Stimulated activated naive CD8-positive, alpha-beta T cell treated with anti-CD3 and anti-CD28 coated beads, Interleukin-15, Interleukin-2, amounts not matched to agents 100 U/mL and 50 U/mL, for 24 hours (primary cell): Measurements from ENCODE around the gene ZNF143.
"Not testable (repeated sequence)": the region's sequence is repeated elsewhere in the genome, so short reads cannot be mapped to it uniquely, and the experiment has no call there.

Source experiments
- ATAC-seq: fragments of 150-1000 bp; cut with Tn5 transposase; one replicate; pipeline ENCODE4 v1.10.0; 2021
- DNase-seq: peaks from one replicate; pipeline ENCODE4 v3.0.0; 2021

ZNF143 gene

DNA sequence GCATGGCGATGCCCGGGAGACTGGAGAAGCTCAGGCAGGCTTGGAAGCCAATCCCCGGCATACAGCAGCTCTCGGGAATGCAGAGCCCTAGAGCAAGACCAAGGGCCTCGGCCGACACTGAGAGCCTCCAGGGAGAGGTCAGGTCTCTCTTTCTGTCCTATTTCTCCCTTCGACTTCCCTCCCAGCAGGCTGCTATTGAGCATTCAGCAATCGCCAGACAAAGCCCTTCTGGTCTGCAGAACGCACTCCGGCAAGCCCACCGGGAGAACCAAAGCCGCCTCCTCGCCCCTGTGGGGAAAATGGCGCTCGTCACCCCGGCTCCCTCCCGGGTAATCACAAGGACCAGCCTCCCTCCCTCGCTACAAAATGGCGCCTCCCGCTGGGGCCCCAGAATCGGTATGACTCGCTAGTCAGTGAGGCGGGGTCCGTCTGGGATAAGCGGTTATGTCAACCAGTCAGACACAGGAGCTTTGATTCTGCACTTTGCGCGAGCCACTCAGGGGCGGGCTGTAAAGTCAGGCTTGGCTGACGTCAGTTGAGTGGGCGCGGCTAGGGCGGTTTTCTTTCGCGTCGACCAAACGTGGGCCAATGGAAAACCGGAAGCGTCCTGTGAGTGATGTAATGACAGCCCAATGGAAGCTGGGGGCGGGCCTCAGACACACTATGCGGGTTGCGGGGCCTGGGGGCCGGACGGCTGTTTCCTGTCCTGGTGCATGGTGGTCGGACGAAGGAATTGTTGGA lies at the start of gene ZNF143:
ZNF143 (plus strand) TSS at position 691 of the 741 bp plus-strand sequence. CDS start 10,297 bp downstream, outside the sequence.
- ATAC-seq, result peak; percentile 94
- peak; percentile 100 for DNase-seq

DNA sequence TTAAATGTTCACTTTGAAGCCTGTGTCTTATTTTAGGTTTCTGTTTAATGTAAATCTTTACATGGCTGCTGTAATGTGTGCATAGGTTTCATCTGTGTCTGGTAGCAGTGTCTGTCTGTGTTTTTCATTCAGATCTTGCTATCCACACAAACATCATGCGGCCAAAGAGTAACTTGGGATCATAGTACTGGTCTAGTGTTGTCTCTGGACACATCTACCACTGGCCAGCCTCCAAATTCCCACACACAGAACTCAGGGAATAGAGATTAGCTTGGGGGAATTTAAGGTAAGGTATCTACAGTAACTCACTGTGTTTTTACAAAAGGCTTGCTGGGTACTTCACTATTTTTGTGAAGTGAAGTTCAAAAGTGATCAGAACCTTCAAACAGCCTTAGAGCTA lies 32.1 kb upstream of the ZNF143 start:
- DNase-seq (no peak), ATAC-seq (no peak)

DNA sequence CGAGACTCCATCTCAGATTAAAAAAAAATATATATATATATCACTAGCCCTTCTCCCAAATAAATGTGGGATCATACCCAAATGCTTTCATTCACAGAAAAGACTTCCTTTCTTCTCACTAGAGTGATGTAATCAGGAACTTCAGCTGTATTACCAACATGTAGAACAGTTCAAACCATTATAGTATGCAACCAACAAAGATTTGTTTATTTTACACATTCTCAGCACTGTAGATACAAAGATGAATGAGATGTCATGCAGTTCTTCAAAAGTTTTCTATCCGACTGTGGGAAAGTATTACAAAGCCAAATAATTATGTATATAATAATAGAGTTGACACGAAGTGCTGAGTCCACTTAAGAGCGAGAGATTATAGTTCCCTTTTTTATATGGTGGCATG lies 22.2 kb upstream of the ZNF143 start:
- DNase-seq, result no peak
- ATAC-seq, result no peak

- DNase-seq (no peak), ATAC-seq (no peak)
Measured at GRCh38 chr11:9446230-9446629, 14.6 kb upstream of the ZNF143 start.

DNA sequence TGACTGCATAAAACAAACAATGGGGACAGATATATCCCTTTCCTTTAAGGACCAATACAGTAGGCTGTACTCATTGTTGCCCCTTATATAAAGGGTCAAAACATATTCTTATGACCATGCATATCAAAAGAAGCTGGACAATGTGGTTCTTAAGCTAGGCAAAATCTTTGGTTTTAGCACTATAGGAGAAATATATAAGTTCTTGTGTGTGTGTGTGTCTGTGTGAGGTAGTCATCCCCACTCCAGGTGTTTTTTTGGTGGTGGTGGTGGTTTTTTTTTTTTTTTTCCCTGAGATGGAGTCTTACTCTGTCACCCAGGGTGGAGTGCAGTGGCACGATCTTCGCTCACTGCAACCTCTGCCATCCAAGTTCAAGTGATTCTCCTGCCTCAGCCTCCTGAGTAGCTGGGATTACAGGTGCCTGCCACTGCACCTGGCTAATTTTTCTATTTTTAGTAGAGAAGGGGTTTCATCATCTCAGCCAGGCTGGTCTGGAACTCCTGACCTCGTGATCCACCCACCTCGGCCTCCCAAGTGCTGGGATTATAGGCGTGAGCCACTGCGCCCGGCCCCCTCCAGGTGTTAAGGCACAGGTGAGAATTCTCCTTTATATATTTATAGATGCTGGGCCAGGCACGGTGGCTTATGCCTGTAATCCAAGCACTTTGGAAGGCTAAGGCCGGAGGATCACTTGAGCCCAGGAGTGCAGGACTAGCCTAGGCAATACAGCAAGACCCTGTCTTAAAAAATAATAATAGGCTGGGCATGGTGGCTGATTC lies 12.0 kb upstream of the ZNF143 start:
- no peak for ATAC-seq
- DNase-seq, result no peak

GRCh38 chr11:9452023-9452422 lies 8.8 kb upstream of the ZNF143 start:
- not testable (repeated sequence) for ATAC-seq, DNase-seq

GRCh38 chr11:9455722-9456121 lies 5.1 kb upstream of the ZNF143 start:
- no peak for ATAC-seq

DNA sequence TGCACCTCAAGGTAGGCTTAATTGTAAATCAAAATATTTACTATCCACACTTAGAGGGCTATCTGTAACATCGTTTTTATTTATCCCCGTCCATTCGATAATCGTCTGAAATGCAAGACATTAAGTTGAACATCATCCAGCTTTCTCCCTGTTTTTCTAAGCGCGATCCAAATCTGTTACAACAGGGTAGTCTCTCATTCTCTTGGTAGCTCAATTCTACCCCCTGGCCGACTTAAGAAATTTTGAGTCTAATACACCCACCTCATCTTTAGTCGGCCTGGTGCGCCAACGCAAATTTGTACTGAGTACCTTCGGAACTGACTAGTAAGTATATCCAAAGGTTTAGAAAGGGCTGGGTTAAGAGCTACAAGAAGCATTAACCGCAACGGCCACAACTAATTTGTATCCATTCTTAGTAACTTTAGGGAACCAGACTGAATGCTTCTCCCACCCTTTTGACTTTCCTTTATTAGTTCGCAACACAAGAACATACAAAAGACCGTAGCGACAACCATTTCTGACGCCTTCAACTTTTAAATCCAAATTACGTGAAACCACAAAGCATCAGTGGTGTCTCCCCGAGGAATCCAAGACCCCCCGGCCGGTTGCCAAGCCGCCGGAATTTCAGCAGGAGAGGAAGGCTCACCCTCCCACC lies 1.0 kb upstream of the ZNF143 start:
- DNase-seq, result peak; percentile 50

More at GRCh38 chr11:9455722-9456121, 5.1 kb upstream of the ZNF143 start:
- no peak for DNase-seq

GRCh38 chr11:9461063-9461759 lies 399 bp downstream of the ZNF143 start:
- DNase-seq, result peak; percentile 80
- ATAC-seq, result peak; percentile 55

More for the DNA sequence above, 1.0 kb upstream of the ZNF143 start:
- no peak for ATAC-seq

GRCh38 chr11:9461760-9462134 lies 935 bp downstream of the ZNF143 start:
- ATAC-seq (no peak), DNase-seq (no peak)

GRCh38 chr11:9462172-9462799 lies 1.5 kb downstream of the ZNF143 start:
- DNase-seq, result no peak

DNA sequence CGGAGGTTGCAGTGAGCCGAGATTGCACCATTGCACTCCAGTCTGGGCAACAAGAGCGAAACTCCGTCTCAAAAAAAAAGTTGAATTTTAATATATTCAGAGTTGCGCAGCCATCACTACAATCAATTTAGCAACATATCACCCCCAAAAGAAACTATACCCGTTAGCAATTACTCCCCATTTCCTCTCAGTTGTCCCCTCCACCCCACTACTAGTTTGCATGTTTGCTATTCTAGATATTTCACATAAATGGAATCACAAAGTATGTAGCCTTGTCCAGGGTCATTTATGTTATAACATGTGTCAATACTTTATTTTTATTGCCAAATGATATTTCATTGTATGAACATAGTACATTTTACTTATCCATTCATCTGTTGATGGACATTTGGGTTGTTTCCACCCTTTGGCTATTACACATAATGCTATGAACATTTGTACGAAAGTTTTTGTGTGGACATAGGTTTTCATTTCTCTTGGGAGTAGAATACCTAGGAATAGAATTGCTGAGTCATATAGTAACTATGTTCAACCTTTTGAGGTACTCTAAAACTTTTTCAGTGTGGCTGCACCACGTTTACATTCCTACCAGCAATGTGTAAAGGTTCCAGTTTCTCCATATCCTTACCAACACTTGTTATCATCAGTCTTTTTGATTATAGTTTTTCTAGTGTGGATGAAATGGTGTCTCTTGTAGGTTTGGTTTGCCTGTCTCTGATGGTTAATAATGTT lies 2.2 kb downstream of the ZNF143 start:
- ATAC-seq (no peak), DNase-seq (no peak)

More at GRCh38 chr11:9462172-9462799, 1.5 kb downstream of the ZNF143 start:
- no peak for ATAC-seq

- no peak for ATAC-seq
- no peak for DNase-seq
Measured at GRCh38 chr11:9470765-9471164, 10.0 kb downstream of the ZNF143 start.

DNA sequence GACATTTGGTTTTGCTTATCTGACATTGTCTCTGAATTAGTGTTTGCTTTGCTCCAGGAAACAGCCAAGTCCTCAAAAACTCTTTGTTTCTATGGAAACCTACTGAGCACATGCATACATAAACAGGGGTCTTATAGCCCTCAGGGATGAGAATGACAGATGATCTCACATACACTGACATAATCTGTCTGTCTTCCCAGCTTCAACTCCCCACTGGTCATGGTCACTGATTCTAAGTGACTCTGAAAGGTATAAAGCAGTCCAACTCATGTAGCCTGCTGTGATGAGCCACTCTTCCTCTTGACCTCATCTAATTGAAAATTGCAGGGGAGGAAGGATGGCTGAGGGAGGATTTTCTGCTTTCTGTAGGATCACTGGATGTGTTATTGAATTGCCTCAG lies 12.6 kb downstream of the ZNF143 start:
- no peak for DNase-seq
- ATAC-seq, result no peak

- no peak for ATAC-seq
- no peak for DNase-seq
Measured at GRCh38 chr11:9479899-9480298, 19.1 kb downstream of the ZNF143 start.

- DNase-seq (no peak), ATAC-seq (no peak)
Measured at GRCh38 chr11:9489080-9489765, 28.4 kb downstream of the ZNF143 start.

DNA sequence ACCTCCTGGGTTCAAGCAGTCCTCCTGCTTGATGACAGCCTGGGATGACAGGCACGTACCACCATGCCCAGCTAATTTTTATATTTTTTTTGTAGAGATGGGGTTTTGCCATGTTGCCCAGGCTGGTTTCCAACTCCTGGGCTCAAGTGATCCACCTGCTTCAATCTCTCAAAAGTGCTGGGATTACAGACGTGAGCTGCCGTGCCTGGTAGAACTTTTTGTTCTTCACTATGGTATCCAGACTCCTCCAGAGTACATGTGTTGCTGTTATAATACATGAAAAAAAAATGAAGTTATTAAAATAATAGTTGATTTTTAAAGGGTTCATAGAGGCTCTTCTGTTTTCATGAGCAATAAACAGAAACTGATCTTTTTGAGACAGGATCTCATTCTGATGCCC lies 29.6 kb downstream of the ZNF143 start:
- ATAC-seq (no peak), DNase-seq (no peak)

DNA sequence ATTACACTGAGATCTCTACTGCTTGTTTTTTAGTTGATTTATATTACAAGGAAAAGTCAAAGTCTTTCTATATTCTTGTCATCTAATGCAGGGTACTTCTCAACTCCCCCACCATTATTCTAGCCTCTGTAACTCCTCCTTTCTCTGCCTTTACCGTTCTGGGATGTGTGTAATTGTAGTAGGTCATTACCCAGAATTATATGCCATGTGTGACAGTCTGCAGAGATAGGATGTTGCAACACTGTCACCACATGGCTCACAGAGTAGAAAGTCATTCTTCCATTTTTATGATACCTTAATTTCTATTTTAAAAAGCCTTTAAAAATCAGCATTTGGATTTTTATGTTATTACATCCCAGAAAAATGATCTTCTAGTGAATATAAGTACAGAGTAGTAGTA lies 32.7 kb downstream of the ZNF143 start:
- DNase-seq, result no peak

GRCh38 chr11:9494316-9494715 lies 33.5 kb downstream of the ZNF143 start:
- DNase-seq, result no peak
- no peak for ATAC-seq

More for the DNA sequence above, 32.7 kb downstream of the ZNF143 start:
- no peak for ATAC-seq

- DNase-seq (no peak), ATAC-seq (no peak)
Measured at GRCh38 chr11:9495803-9496514, 35.1 kb downstream of the ZNF143 start.
